K562 (cell line): ENCODE results near the gene ITGA1. TPM values are rescaled to one million over a fixed set of nuclear protein-coding genes. Genes with fewer than 3 reads are reported as not detected.

ENCODE experiments used
- CHD2 ChIP-seq: IDR thresholded peaks from 2 replicates; pipeline ENCODE4 v1.6.1; 2011; ENCODE audit warnings: low read depth, low read length
- CXXC5 ChIP-seq: fragments of 250-450 bp; sonication (Bioruptor Pico); IDR thresholded peaks from 2 replicates; pipeline ENCODE4 v1.8.0; 2022; ENCODE audit warnings: inconsistent platforms, mild to moderate bottlenecking, moderate library complexity
- EP400 ChIP-seq: fragments of 450-650 bp; IDR thresholded peaks from 2 replicates; pipeline ENCODE4 v1.6.1; 2017; ENCODE audit warnings: antibody characterized with exemption, mild to moderate bottlenecking, moderate library complexity
- FOXJ2 ChIP-seq: fragments of 200-800 bp; sonication (Bioruptor generic); IDR thresholded peaks from 2 replicates; pipeline ENCODE4 v1.6.1; 2016; ENCODE audit warnings: missing genetic modification characterization, missing compliant biosample characterization
- KAT7 ChIP-seq: sonication (generic); formaldehyde crosslinking; IDR thresholded peaks from 2 replicates; pipeline ENCODE4 v1.8.0; 2022; ENCODE audit warnings: missing genetic modification reagents, mild to moderate bottlenecking, borderline replicate concordance
- L3MBTL2 ChIP-seq: fragments of 450-650 bp; IDR thresholded peaks from 2 replicates; pipeline ENCODE4 v1.6.1; 2016; ENCODE audit warnings: mild to moderate bottlenecking, moderate library complexity
- MYC ChIP-seq, 2 experiments: fragments of 250-450 bp in 1 of 2; sonication (Bioruptor Pico) in 1 of 2; IDR thresholded peaks; 2 replicates each; pipeline versions ENCODE4 v1.5.1 to v1.6.1; 2012 to 2021; ENCODE audit warnings: low read depth in 2 of 2, borderline replicate concordance in 1 of 2, improper control_type of control experiment in 1 of 2, low read length in 1 of 2, mild to moderate bottlenecking in 1 of 2, moderate library complexity in 1 of 2
- NR4A1 ChIP-seq, 2 experiments: fragments of 250-450 bp in 1 of 2; fragments of 450-650 bp in 1 of 2; sonication (Bioruptor Pico) in 1 of 2; IDR thresholded peaks; 2 replicates each; pipeline versions ENCODE4 v1.4.0 to v1.6.1; 2016 to 2020; ENCODE audit warnings: mild to moderate bottlenecking in 2 of 2, missing compliant biosample characterization in 1 of 2, missing genetic modification characterization in 1 of 2, moderate library complexity in 1 of 2
- POLR2H ChIP-seq: IDR thresholded peaks from 2 replicates; pipeline ENCODE4 v1.6.1; 2016; ENCODE audit warnings: missing genetic modification characterization, low read depth, mild to moderate bottlenecking, control low read depth, missing compliant biosample characterization, moderate library complexity
- RBBP5 ChIP-seq: fragments of 200-600 bp; sonication (generic); IDR thresholded peaks from 2 replicates; pipeline ENCODE4 v1.6.1; 2012; ENCODE audit warnings: borderline replicate concordance, mild to moderate bottlenecking, low read length, control low read depth, inconsistent platforms; ENCODE audit not compliant: insufficient read depth, poor library complexity, severe bottlenecking
- RBM25 ChIP-seq: fragments of 200-400 bp; formaldehyde crosslinking; IDR thresholded peaks from 2 replicates; pipeline ENCODE4 v1.6.1; 2018; ENCODE audit warnings: low read length, low read depth, moderate library complexity; ENCODE audit not compliant: severe bottlenecking
- SUPT5H ChIP-seq: fragments of 450-650 bp; IDR thresholded peaks from 2 replicates; pipeline ENCODE4 v1.6.1; 2016
- TAF1 ChIP-seq: IDR thresholded peaks from 2 replicates; pipeline ENCODE4 v1.6.1; 2011; ENCODE audit warnings: mild to moderate bottlenecking, low read length, moderate library complexity; ENCODE audit not compliant: insufficient read depth, control insufficient read depth, severe bottlenecking; ENCODE audit errors: extremely low read depth
- ZSCAN29 ChIP-seq: fragments of 450-650 bp; IDR thresholded peaks from 2 replicates; pipeline ENCODE4 v1.6.1; 2017
- polyA plus RNA-seq, 8 experiments: library from polyadenylated mRNA; depleted of rRNA in 4 of 8; stranded (reverse) in 5 of 8; unstranded in 3 of 8; fragments of >200 nt; fragmentation: Nextera tagmentation in 2 of 8; fragmentation: Illumina TruSeq in 1 of 8; extraction: Ambion mirVana in 2 of 8; extraction: Trizol in 1 of 8; gene quantifications; 2 replicates each; pipeline versions ENCODE4 v1.2.1 to v1.2.3, GENCODE V29; 2011 to 2014; ENCODE audit warnings: inconsistent platforms in 1 of 8, missing spikeins in 1 of 8
- total RNA-seq, 7 experiments: library from RNA; depleted of rRNA in 6 of 7; stranded (reverse); fragments of >200 nt in 6 of 7; fragmentation: Illumina TruSeq in 2 of 7; extraction: Trizol in 2 of 7; gene quantifications; 2 replicates each; pipeline versions ENCODE4 v1.2.1 to v1.2.3, GENCODE V29; 2011 to 2021; ENCODE audit warnings: low replicate concordance in 1 of 7
- TF ChIP-seq, protein P1 (sequence below): fragments of 450-650 bp; IDR thresholded peaks from 2 replicates; pipeline ENCODE4 v1.6.1; 2016
- TF ChIP-seq, protein P2 (sequence below): fragments of 450-650 bp; formaldehyde crosslinking; IDR thresholded peaks from 2 replicates; pipeline ENCODE4 v1.4.0; 2022; ENCODE audit warnings: mild to moderate bottlenecking, moderate library complexity
- TF ChIP-seq, protein P3 (sequence below): fragments of 250-450 bp; sonication (Bioruptor Pico); IDR thresholded peaks from 2 replicates; pipeline ENCODE4 v1.8.0; 2021; ENCODE audit warnings: moderate library complexity, mild to moderate bottlenecking, inconsistent platforms
- TF ChIP-seq, protein P4 (sequence below): fragments of 450-650 bp; IDR thresholded peaks from 2 replicates; pipeline ENCODE4 v1.7.1; 2018; ENCODE audit warnings: mild to moderate bottlenecking, low read depth; ENCODE audit not compliant: partially characterized antibody

ITGA1 gene
- total and polyA plus RNA-seq, 9 of the 15 experiments (the other 6 are each of a cell fraction or from before 2014, with no cell fraction given), result 0.04 to 0.22 TPM; not detected in 7

DNA sequence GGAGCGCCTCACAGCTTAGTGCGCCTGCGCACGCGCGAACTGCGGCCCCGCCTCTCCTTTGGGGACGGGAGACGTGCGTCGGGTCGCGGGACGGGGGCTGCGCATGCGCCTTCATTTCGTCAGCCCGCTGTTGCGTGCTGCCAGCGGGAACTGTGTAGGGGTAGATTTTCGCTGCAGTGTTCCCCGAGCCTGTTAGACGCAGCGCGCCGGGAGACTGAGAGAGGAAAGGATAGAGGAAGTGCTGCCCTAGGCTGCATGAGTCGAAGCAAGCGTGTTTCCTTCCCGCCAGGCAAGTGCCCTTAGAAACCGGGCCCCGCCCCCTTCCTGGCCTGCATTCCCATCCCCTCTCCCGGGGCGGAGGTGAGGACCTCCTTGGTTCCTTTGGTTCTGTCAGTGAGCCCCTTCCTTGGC lies 12.3 kb downstream of the ITGA1 start (continued):
- TF ChIP-seq RBM25 (no peak), NR4A1 (CRISPR knock-in tag; IDR thresholded peaks at IDR 0.05) (no peak), NR4A1 (tag; IDR thresholded peaks at IDR 0.05) (no peak), MYC (IDR thresholded peaks at IDR 0.05; ENCODE audit: low read depth, low read length) (0 out of 2 replicates have a peak, but pooled peaks have one; percentile 39), MYC (CRISPR knock-in tag; IDR thresholded peaks at IDR 0.05; ENCODE audit: borderline replicate concordance, low read depth) (no peak), L3MBTL2 (no peak; the same call in 1 of the 2 replicates), EP400 (peak; percentile 77; the same call in 1 of the 2 replicates), RBBP5 (peak; percentile 53), SUPT5H (peak; percentile 79), CHD2 (no peak), FOXJ2 (tag) (no peak), CXXC5 (peak; percentile 94), ZSCAN29 (no peak), KAT7 (CRISPR knock-in tag) (0 out of 2 replicates have a peak, but pooled peaks have one; percentile 23), POLR2H (tag) (peak; percentile 42; the same call in 1 of the 2 replicates), TAF1 (peak; percentile 57)
- TF ChIP-seq, protein P1, sequence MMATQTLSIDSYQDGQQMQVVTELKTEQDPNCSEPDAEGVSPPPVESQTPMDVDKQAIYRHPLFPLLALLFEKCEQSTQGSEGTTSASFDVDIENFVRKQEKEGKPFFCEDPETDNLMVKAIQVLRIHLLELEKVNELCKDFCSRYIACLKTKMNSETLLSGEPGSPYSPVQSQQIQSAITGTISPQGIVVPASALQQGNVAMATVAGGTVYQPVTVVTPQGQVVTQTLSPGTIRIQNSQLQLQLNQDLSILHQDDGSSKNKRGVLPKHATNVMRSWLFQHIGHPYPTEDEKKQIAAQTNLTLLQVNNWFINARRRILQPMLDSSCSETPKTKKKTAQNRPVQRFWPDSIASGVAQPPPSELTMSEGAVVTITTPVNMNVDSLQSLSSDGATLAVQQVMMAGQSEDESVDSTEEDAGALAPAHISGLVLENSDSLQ, result 0 out of 2 replicates have a peak, but pooled peaks have one; percentile 5
- TF ChIP-seq, protein P2, sequence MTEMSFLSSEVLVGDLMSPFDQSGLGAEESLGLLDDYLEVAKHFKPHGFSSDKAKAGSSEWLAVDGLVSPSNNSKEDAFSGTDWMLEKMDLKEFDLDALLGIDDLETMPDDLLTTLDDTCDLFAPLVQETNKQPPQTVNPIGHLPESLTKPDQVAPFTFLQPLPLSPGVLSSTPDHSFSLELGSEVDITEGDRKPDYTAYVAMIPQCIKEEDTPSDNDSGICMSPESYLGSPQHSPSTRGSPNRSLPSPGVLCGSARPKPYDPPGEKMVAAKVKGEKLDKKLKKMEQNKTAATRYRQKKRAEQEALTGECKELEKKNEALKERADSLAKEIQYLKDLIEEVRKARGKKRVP, result 0 out of 2 replicates have a peak, but pooled peaks have one; percentile 50
- TF ChIP-seq, protein P3, sequence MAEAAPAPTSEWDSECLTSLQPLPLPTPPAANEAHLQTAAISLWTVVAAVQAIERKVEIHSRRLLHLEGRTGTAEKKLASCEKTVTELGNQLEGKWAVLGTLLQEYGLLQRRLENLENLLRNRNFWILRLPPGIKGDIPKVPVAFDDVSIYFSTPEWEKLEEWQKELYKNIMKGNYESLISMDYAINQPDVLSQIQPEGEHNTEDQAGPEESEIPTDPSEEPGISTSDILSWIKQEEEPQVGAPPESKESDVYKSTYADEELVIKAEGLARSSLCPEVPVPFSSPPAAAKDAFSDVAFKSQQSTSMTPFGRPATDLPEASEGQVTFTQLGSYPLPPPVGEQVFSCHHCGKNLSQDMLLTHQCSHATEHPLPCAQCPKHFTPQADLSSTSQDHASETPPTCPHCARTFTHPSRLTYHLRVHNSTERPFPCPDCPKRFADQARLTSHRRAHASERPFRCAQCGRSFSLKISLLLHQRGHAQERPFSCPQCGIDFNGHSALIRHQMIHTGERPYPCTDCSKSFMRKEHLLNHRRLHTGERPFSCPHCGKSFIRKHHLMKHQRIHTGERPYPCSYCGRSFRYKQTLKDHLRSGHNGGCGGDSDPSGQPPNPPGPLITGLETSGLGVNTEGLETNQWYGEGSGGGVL (CRISPR knock-in tag), result no peak
- TF ChIP-seq, protein P4, sequence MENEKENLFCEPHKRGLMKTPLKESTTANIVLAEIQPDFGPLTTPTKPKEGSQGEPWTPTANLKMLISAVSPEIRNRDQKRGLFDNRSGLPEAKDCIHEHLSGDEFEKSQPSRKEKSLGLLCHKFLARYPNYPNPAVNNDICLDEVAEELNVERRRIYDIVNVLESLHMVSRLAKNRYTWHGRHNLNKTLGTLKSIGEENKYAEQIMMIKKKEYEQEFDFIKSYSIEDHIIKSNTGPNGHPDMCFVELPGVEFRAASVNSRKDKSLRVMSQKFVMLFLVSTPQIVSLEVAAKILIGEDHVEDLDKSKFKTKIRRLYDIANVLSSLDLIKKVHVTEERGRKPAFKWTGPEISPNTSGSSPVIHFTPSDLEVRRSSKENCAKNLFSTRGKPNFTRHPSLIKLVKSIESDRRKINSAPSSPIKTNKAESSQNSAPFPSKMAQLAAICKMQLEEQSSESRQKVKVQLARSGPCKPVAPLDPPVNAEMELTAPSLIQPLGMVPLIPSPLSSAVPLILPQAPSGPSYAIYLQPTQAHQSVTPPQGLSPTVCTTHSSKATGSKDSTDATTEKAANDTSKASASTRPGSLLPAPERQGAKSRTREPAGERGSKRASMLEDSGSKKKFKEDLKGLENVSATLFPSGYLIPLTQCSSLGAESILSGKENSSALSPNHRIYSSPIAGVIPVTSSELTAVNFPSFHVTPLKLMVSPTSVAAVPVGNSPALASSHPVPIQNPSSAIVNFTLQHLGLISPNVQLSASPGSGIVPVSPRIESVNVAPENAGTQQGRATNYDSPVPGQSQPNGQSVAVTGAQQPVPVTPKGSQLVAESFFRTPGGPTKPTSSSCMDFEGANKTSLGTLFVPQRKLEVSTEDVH, result peak; percentile 64
